Measurements from ENCODE around the gene CLDN2.
"Not testable (repeated sequence)": the region's sequence is repeated elsewhere in the genome, so short reads cannot be mapped to it uniquely, and the experiment has no call there.

CLDN2 gene

DNA sequence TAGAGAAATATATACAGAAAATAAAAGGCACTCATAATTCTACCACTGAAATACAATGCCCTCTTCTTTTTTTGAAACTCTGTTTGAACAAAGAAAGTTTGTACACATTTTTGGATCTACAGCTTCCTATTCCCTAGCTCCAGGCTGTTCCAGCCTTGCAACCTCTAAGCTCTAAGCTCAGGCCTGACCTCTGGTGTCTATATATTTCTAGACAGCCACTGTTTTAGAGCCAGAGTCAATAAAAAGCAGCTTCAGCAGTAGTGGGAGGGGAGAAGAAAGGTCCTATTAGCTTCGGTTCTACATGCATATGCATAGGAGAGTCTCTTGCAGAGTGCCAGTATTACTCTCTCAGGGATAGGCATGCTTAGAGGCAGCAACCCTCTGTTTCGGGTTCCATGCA lies 39.7 kb downstream of the CLDN2 start:
- no peak for DNase-seq (ENCODE audit: low read depth, low spot score)

DNA sequence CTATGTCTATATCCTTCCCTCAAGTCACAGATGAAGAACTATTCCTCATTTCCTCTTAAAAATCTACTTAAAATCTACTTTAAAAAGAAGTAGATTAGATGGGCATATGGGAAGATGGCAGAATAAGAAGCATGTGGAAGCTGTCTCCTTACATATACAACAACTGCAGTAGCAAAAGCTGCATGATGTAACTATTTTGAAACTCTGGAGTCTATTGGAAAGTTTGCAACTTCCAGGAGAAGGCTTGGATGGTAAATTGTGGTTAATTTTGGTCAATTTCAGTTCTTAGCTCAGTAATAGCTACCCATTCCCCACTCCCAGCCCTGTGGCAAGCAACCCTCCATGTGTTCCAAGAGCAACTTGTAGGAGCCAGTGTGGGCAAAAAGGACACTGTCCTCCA lies 42.9 kb downstream of the CLDN2 start:
- DNase-seq (ENCODE audit: low read depth, low spot score), result no peak

DNA sequence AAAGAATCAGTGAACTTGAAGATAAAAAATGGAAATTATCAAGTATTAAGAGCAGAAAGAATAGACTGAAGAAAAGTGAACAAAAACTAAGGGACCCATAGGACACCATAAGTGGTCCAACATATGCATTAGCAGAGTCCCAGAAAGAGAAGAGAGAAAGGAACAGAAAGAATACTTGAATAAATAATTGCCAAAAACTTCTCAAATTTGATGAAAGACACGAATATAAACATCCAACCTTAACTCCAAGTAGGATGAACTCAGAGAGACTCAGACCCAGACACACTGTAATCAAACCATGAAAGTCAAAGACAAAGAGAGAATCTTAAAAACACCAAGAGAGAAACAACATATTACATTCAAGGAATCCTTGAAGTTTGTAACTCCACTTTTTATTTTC lies 44.1 kb downstream of the CLDN2 start:
- no peak for DNase-seq (ENCODE audit: low read depth, low spot score)

DNA sequence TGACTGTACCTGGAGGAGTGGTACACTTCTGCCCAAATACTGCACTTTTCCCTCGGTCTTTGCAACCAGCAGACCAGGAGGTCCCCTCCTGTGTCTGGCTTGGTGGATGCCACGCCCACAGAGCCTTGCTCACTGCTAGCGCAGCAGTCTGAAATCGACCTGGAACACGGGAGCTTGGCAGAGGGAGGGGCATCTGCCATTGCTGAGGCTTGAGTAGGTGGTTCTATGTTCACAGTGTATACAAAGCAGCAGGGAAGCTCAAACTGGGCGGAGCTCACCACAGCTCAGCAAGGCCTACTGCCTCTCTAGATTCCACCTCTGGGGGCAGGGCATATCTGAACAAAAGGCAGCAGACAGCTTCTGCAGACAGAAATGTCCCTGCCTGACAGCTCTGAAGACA lies 46.3 kb downstream of the CLDN2 start:
- DNase-seq (ENCODE audit: low read depth, low spot score), result not testable (repeated sequence)

DNA sequence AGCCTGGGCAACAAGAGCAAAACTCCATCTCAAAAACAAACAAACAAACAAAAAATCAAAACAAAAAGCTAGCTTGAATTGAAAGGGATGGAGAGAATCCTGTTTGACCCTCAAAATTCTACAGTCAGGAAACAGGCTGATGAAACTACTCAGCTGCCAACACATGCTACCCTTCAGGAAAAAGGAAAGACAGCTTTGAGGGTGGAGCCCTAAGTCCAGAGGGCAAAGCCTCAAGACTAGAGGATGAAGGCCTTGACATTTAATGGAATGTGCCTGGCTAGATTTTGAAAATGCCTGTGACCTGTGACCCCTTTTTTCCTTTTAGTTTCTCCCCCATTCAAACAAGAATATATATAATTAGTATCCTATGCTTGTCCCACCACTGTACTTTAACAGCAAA lies 52.7 kb downstream of the CLDN2 start:
- no peak for DNase-seq (ENCODE audit: low read depth, low spot score)

DNA sequence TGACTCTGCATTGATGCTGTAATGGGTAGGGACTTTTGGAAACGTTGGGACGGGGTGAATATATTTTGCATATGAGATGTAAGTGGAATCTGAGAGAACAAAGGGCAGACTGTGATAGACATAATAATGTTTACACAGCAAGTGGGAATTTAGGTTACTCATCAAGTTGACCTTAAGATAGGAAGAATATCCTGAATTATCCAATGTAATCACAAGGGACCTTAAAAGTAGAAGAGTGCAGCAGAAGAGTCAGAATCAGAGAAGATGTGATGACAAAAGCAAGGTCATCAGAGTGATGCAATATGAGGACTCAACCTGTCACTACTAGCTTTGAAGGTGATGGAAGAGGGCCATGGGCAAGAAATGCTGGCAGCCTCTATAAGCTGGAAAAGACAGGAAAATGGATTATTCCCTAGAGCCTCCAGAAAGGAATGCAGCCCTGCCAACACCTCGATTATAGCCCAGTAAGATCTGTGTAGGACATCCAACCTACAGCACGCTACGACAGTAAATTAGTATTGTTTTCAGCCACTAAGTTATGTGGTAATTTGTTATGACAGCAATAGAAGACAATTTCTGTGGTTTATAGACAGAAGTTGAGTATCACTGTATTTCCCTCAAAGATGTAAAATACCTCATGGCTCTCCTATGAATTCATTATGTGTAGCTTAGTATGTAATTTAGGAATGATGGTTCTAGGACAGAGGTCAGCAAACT lies 53.4 kb downstream of the CLDN2 start:
- DNase-seq (ENCODE audit: low read depth, low spot score), result no peak

DNA sequence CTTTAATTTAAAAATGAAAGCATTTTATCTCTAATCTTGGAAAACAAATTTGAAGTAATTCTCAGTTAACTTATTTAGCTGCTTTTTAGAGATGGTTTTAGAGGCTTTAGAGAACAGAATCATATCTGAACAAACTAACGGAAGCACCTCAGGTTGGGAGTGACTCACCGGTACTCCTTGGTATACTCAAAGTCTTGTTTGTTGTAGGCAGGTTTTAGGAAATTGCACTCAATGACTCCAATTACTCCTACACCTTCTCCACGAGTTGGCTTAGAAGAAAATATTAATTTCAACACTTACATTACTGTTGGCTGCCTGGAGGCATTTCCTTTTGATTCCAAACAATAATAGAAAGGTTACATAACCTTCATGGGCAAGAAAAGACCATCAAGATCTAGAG lies 56.2 kb downstream of the CLDN2 start:
- DNase-seq (ENCODE audit: low read depth, low spot score), result no peak
